CD4-positive, CD25-positive, alpha-beta regulatory T cell (primary cell): ENCODE results near the gene CNGB1. TPM values are rescaled to one million over a fixed set of nuclear protein-coding genes. Genes with fewer than 3 reads are reported as not detected.

Source experiments
- ATAC-seq, 2 donors: fragments of 150-1000 bp; cut with Tn5 transposase; one replicate each; pipeline ENCODE4 v1.10.0; 2021; ENCODE audit warnings: low read depth in 2 of 2, moderate number of reproducible peaks in 2 of 2, moderate library complexity in 1 of 2
- DNase-seq, 3 donors: peaks; one replicate each; pipeline versions ENCODE4 v3.0.0 to v3.0.0-alpha.2; 2012 to 2022; ENCODE audit warnings: mixed read lengths in 1 of 3
- H3K27ac ChIP-seq: one replicate; pipeline ENCODE4 v1.7.0; 2013; ENCODE audit warnings: mild to moderate bottlenecking, low read length; ENCODE audit not compliant: insufficient read depth, poor library complexity, severe bottlenecking
- H3K27me3 ChIP-seq: one replicate; pipeline ENCODE4 v1.7.0; 2013; ENCODE audit warnings: low read length; ENCODE audit not compliant: control insufficient read depth, insufficient read depth
- H3K36me3 ChIP-seq: one replicate; pipeline ENCODE4 v1.7.0; 2013; ENCODE audit warnings: mild to moderate bottlenecking, low read length, moderate library complexity; ENCODE audit not compliant: control insufficient read depth, insufficient read depth
- H3K4me1 ChIP-seq: 2 replicates; pipeline ENCODE4 v1.7.0; 2013; ENCODE audit warnings: mild to moderate bottlenecking, low read length; ENCODE audit not compliant: insufficient read depth, control insufficient read depth, poor library complexity, severe bottlenecking
- H3K4me3 ChIP-seq: one replicate; pipeline ENCODE4 v1.7.0; 2013; ENCODE audit warnings: low read depth, mild to moderate bottlenecking, low read length, moderate library complexity
- H3K9me3 ChIP-seq, 2 experiments: 1 replicate in 1 of 2; 2 replicates in 1 of 2; pipeline ENCODE4 v1.7.0; 2013; ENCODE audit warnings: low read length in 2 of 2, mild to moderate bottlenecking in 1 of 2, moderate library complexity in 1 of 2; ENCODE audit not compliant: control insufficient read depth in 2 of 2
- H3K27ac Mint-ChIP-seq, 3 donors: one replicate each; pipeline ENCODE4 v1.8.0; 2020 to 2022; ENCODE audit warnings: mild to moderate bottlenecking in 3 of 3, mixed read lengths in 3 of 3, moderate library complexity in 2 of 3
- H3K27me3 Mint-ChIP-seq: one replicate; pipeline ENCODE4 v1.8.0; 2022; ENCODE audit warnings: mild to moderate bottlenecking, mixed read lengths
- H3K36me3 Mint-ChIP-seq: one replicate; pipeline ENCODE4 v1.8.0; 2020; ENCODE audit warnings: mixed read lengths
- H3K4me1 Mint-ChIP-seq, 4 donors: one replicate each; pipeline ENCODE4 v1.8.0; 2020 to 2022; ENCODE audit warnings: mixed read lengths in 4 of 4, mild to moderate bottlenecking in 1 of 4
- H3K4me3 Mint-ChIP-seq, 4 donors: one replicate each; pipeline ENCODE4 v1.8.0; 2020 to 2022; ENCODE audit warnings: mild to moderate bottlenecking in 4 of 4, mixed read lengths in 4 of 4, moderate library complexity in 3 of 4
- H3K9me3 Mint-ChIP-seq, 7 donors: one replicate each; pipeline ENCODE4 v1.8.0; 2020 to 2022; ENCODE audit warnings: mixed read lengths in 7 of 7, mild to moderate bottlenecking in 3 of 7, moderate library complexity in 2 of 7
- polyA plus RNA-seq, 4 donors: library from polyadenylated mRNA; unstranded; fragments of 300-500 nt; fragmentation: Illumina TruSeq; gene quantifications; one replicate each; pipeline ENCODE4 v1.2.3, GENCODE V29; 2021
- total RNA-seq: library from RNA; stranded (reverse); gene quantifications from one replicate; pipeline ENCODE4 v1.2.3, GENCODE V29; 2022

The CNGB1 gene
- total and polyA plus RNA-seq, 5 donors from 2014 or later = not detected

- no peak overlapping the region for H3K27ac Mint-ChIP-seq
- H3K4me3 Mint-ChIP-seq = no peak overlapping the region
- no peaks in the 10 kb centered on the region for H3K9me3 Mint-ChIP-seq
- H3K9me3 ChIP-seq = no peaks in the 10 kb centered on the region
- no peaks in the 10 kb centered on the region for H3K27me3 ChIP-seq
- no peak overlapping the region for H3K27ac ChIP-seq
- ATAC-seq (no peak), DNase-seq (no peak)
- no peaks in the 10 kb centered on the region for H3K36me3 Mint-ChIP-seq
- H3K4me3 ChIP-seq = no peak overlapping the region
- H3K27me3 Mint-ChIP-seq = peaks cover 4% of the 10 kb centered on the region
- H3K36me3 ChIP-seq = no peaks in the 10 kb centered on the region
- no peaks in the 10 kb centered on the region for H3K4me1 ChIP-seq
- no peaks in the 10 kb centered on the region for H3K4me1 Mint-ChIP-seq
Measured at GRCh38 chr16:57966986-57967385, 3.9 kb downstream of the CNGB1 start.

GRCh38 chr16:57966204-57966771 is 4.6 kb downstream of the CNGB1 start:
- peaks cover 4% of the 10 kb centered on the region for H3K27me3 Mint-ChIP-seq
- no peak overlapping the region for H3K4me3 Mint-ChIP-seq

DNA sequence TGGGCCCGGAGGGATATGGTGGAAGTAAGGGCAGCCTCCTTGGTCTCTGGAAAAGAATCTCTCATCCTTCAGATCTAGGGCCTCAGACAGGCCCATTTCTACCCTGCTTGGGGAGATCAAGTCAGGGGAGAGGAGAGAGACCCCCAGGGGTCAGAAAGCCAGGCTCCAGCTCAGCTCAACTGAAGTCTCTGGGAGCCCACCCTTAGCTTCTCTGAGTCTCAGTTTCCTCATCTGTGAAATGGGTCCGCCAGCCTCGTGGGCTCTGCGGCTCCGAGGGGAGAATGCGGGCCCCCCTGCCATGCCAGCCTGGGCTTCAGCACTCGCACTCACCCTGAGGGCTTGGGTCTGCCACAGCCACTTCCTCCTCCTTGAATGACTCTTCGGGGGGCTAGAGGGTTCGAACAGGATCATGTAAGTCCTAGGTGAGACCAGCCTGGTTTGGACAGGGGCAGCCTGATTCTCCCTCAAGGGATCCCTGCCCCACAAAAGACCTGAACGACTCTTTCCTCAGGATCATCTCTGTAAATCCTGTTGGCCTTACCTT is 6.7 kb downstream of the CNGB1 start:
- ATAC-seq = no peak
- no peaks in the 10 kb centered on the region for H3K4me1 ChIP-seq
- Mint-ChIP-seq H3K4me1 (no peaks in the 10 kb centered on the region), H3K9me3 (no peaks in the 10 kb centered on the region), H3K27me3 (peaks cover 6% of the 10 kb centered on the region), H3K4me3 (no peak overlapping the region), H3K27ac (no peak overlapping the region), H3K36me3 (no peaks in the 10 kb centered on the region)
- DNase-seq = no peak
- no peaks in the 10 kb centered on the region for H3K27me3 ChIP-seq
- H3K36me3 ChIP-seq = no peaks in the 10 kb centered on the region
- no peak overlapping the region for H3K27ac ChIP-seq
- H3K9me3 ChIP-seq = no peaks in the 10 kb centered on the region
- H3K4me3 ChIP-seq = no peak overlapping the region

More at GRCh38 chr16:57966204-57966771, 4.6 kb downstream of the CNGB1 start:
- Mint-ChIP-seq H3K9me3 (no peaks in the 10 kb centered on the region), H3K27ac (no peak overlapping the region), H3K4me1 (no peaks in the 10 kb centered on the region), H3K36me3 (no peaks in the 10 kb centered on the region)
- Histone ChIP-seq H3K4me1 (no peaks in the 10 kb centered on the region), H3K9me3 (no peaks in the 10 kb centered on the region), H3K36me3 (no peaks in the 10 kb centered on the region), H3K27me3 (no peaks in the 10 kb centered on the region), H3K4me3 (no peak overlapping the region), H3K27ac (no peak overlapping the region)
- ATAC-seq (no peak), DNase-seq (no peak)

GRCh38 chr16:57962756-57963155 is 8.2 kb downstream of the CNGB1 start:
- H3K9me3 Mint-ChIP-seq = no peaks in the 10 kb centered on the region
- ATAC-seq (no peak), DNase-seq (no peak)
- no peaks in the 10 kb centered on the region for H3K4me1 ChIP-seq
- peaks cover 10% of the 10 kb centered on the region for H3K27me3 Mint-ChIP-seq
- peak overlapping the region in 1 of 3 donors; percentile 36 for H3K27ac Mint-ChIP-seq
- no peak overlapping the region for H3K27ac ChIP-seq
- no peaks in the 10 kb centered on the region for H3K27me3 ChIP-seq
- H3K4me1 Mint-ChIP-seq = no peaks in the 10 kb centered on the region
- no peaks in the 10 kb centered on the region for H3K36me3 Mint-ChIP-seq
- H3K4me3 Mint-ChIP-seq = no peak overlapping the region
- no peaks in the 10 kb centered on the region for H3K9me3 ChIP-seq
- H3K36me3 ChIP-seq = no peaks in the 10 kb centered on the region
- H3K4me3 ChIP-seq = no peak overlapping the region

DNA sequence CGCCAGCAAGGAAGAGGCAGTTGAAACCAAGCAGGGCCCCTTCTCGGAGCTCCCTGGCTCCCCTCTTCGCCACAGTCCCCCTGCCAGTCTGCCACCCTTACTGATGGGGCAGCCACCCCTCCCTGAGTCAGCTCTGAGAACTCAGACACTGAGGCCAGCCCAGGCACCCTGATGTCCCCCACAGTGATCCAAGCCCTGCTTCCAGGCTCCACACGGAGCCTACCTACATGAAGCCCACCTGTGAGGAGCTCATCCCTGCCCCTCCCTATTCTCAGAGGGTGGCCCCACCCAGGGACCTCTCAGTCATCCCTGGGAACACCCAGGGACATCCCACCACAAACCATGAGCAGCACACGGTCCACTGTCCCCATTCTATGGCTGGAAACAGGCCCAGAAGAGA is 8.9 kb downstream of the CNGB1 start:
- DNase-seq = no peak

DNA sequence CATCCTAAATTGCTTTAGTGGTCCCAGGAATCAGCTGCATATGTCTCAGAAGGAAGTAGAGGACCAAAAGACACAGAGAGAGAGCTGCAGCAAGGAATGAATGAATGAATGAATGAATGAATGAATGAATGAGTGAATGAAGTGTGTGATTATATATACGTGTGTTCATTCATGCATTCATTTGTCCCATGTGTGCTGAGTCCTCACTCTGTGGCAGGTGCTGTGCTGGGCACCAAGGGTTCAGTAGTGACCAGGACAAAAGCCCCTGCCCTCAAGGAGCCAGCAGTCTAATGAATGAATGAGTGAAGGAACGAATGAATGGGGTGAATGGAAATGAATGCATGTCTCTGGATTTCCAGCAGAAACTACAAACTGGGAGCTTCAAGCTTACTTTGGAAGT is 9.4 kb downstream of the CNGB1 start:
- H3K27me3 ChIP-seq = no peaks in the 10 kb centered on the region
- ATAC-seq = no peak
- no peak overlapping the region for H3K27ac Mint-ChIP-seq
- no peaks in the 10 kb centered on the region for H3K36me3 Mint-ChIP-seq
- H3K4me3 ChIP-seq = no peak overlapping the region
- peaks cover 10% of the 10 kb centered on the region for H3K27me3 Mint-ChIP-seq
- H3K9me3 Mint-ChIP-seq = no peaks in the 10 kb centered on the region
- no peak overlapping the region for H3K27ac ChIP-seq
- H3K4me3 Mint-ChIP-seq = no peak overlapping the region
- H3K36me3 ChIP-seq = no peaks in the 10 kb centered on the region
- H3K9me3 ChIP-seq = no peaks in the 10 kb centered on the region
- H3K4me1 ChIP-seq = no peaks in the 10 kb centered on the region
- DNase-seq = no peak
- H3K4me1 Mint-ChIP-seq = no peaks in the 10 kb centered on the region

More for the DNA sequence above, 8.9 kb downstream of the CNGB1 start:
- Histone ChIP-seq H3K4me1 (no peaks in the 10 kb centered on the region), H3K36me3 (no peaks in the 10 kb centered on the region), H3K9me3 (no peaks in the 10 kb centered on the region), H3K27me3 (no peaks in the 10 kb centered on the region), H3K27ac (no peak overlapping the region), H3K4me3 (no peak overlapping the region)
- ATAC-seq = no peak
- Mint-ChIP-seq H3K27ac (no peak overlapping the region), H3K4me1 (no peaks in the 10 kb centered on the region), H3K36me3 (no peaks in the 10 kb centered on the region), H3K9me3 (no peaks in the 10 kb centered on the region), H3K27me3 (peaks cover 10% of the 10 kb centered on the region), H3K4me3 (no peak overlapping the region)

DNA sequence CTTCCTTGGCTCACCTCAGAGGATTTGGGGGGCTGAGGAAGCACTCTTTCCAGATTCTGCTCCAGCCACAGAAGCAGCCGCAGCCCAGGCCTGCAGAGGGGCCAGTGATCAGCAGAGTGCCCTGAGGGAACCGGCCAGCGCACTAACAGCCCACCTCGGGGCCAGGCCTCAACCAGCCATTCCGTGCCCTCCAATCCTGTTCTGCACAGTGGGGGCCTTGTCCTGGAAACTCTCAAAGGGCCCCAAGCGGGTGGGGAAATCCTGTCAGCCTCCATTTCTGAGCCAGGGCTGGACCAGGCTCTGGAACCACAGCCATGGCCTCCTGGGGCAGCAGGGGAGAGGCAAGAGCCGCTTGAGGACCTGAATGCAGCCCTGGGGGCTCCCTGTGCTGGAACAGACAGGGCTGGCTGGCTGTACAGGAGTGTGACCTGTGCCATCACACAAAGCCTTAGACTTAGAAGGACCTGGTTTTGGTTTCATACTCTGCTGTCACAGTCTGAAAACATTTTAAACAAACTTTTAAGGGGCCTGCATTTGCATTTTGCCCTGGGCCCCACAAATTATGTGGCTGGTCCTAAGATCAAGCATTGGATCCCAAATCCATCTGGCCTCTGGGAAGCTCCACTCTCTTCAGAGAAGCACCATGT is 10.0 kb downstream of the CNGB1 start:
- Histone ChIP-seq H3K4me3 (no peak overlapping the region), H3K27ac (no peak overlapping the region), H3K36me3 (no peaks in the 10 kb centered on the region), H3K27me3 (no peaks in the 10 kb centered on the region), H3K4me1 (no peaks in the 10 kb centered on the region), H3K9me3 (no peaks in the 10 kb centered on the region)
- H3K36me3 Mint-ChIP-seq = no peaks in the 10 kb centered on the region
- no peaks in the 10 kb centered on the region for H3K4me1 Mint-ChIP-seq
- H3K4me3 Mint-ChIP-seq = no peak overlapping the region
- ATAC-seq = no peak
- H3K27ac Mint-ChIP-seq = no peak overlapping the region
- H3K27me3 Mint-ChIP-seq = peaks cover 10% of the 10 kb centered on the region
- no peak for DNase-seq
- no peaks in the 10 kb centered on the region for H3K9me3 Mint-ChIP-seq

DNA sequence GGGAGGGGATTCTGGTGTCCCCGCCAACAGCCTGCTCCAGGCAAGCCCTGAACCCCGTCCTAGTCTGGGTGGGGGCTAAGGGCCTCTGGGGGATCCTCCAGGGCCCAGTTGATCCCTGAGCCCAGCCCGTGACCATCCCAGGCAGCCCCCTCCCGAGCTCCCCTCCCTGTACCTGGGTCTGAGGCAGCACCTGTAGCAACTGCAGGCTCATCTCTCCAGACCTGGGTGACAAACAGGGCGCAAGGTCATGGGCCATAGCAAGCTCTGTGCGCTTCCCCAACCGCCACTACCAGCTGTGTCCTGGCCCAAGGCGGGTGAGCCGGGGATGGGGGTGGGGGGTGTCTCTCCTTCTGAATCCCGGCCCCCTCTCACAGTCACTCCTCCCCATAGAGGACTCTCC is 10.6 kb downstream of the CNGB1 start:
- Mint-ChIP-seq H3K36me3 (no peaks in the 10 kb centered on the region), H3K27me3 (peaks cover 10% of the 10 kb centered on the region), H3K27ac (no peak overlapping the region), H3K9me3 (no peaks in the 10 kb centered on the region), H3K4me1 (no peaks in the 10 kb centered on the region), H3K4me3 (no peak overlapping the region)
- Histone ChIP-seq H3K27ac (no peak overlapping the region), H3K4me1 (no peaks in the 10 kb centered on the region), H3K4me3 (no peak overlapping the region), H3K27me3 (no peaks in the 10 kb centered on the region), H3K36me3 (no peaks in the 10 kb centered on the region), H3K9me3 (no peaks in the 10 kb centered on the region)
- ATAC-seq (no peak), DNase-seq (no peak)
